Measurements from ENCODE around the gene SLC2A13.
"Not testable (repeated sequence)": the region's sequence is repeated elsewhere in the genome, so short reads cannot be mapped to it uniquely, and the experiment has no call there.

SLC2A13 gene

DNA sequence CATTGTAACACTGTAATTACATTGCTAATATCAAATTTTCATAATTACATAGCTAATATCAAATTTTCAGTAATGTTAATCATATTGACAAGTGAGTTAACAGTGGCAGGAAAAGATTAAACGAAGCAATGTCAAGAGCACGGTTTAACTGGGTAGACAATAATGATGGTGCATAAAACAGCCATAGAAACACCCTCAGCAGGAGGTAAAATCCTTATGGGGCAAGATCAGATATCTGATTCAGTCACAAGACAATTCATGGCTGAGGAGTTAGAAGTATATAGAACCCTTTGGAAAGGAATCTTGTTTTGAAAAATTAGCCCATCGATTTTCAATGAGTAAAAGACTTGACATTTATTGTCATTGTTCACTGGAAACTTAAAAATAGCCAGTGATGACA lies 190.6 kb downstream of the SLC2A13 start:
- Mint-ChIP-seq H3K27ac (no peak overlapping the region), H3K9me3 (peaks cover 2% of the 10 kb centered on the region), H3K27me3 (no peaks in the 10 kb centered on the region)

DNA sequence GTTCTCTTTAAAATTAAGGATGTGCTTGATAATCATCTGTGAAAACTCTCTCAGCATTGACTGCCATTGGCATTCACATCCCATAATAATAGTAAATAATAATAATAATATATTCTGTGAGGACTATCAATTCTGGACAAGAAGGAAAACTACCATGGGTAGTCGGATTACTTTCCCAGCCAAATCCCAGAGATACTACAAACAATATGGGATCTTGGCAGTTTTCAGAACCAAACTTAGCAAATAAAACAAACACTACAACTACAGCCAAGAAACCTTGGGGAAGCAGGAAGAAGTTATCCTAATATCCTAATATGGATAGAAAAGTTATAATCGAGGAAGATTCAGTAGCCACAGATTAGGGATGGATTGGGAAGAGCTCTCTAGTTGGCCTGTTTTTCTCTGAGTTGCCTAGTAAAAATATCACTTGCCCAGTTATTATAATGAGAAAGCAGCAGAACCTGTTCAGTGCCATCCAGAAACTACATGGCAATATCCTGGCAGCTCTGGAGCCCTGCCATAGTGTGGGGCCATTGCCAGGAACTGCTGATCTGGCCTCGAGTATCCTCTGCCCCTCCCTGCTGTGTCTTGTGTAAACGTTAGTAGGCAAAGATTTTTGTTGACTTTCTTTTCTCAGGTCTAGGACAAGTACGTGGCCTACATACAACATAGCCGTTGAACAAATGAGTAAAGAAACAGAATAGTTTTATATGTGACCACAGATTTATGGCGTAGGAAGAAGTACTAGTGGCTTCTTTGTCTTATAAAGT lies 193.5 kb downstream of the SLC2A13 start:
- Mint-ChIP-seq H3K4me3 (no peak overlapping the region), H3K4me1 (no peaks in the 10 kb centered on the region), H3K27me3 (no peaks in the 10 kb centered on the region), H3K36me3 (peaks cover 11% of the 10 kb centered on the region), H3K27ac (no peak overlapping the region), H3K9me3 (peaks cover 2% of the 10 kb centered on the region)
- no peak for ATAC-seq

More for the DNA sequence above, 190.6 kb downstream of the SLC2A13 start:
- Mint-ChIP-seq H3K4me1 (peaks cover 6% of the 10 kb centered on the region), H3K36me3 (peaks cover 16% of the 10 kb centered on the region), H3K4me3 (no peak overlapping the region)
- ATAC-seq, result no peak

DNA sequence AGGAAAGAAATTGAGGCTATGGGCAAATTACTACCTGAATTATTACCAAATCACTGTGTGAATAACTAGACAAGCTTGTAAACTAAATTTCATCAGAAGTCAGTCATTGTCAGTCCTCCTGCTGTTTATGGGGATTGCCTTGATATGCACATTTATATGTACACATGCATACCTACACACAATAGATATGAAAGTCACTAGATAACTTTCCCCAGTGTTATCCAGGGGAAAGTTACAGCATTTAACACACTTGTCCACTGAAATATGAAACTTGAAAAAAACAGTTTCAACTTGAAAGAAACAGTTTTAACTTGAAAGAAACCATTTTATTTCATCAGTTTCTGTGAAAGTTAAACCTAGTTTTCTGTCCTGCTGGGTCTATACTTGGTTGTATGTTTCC lies 199.6 kb downstream of the SLC2A13 start:
- no peak for ATAC-seq
- Mint-ChIP-seq H3K27ac (no peak overlapping the region), H3K4me3 (no peak overlapping the region), H3K27me3 (no peaks in the 10 kb centered on the region), H3K9me3 (no peaks in the 10 kb centered on the region), H3K36me3 (no peaks in the 10 kb centered on the region), H3K4me1 (no peaks in the 10 kb centered on the region)

DNA sequence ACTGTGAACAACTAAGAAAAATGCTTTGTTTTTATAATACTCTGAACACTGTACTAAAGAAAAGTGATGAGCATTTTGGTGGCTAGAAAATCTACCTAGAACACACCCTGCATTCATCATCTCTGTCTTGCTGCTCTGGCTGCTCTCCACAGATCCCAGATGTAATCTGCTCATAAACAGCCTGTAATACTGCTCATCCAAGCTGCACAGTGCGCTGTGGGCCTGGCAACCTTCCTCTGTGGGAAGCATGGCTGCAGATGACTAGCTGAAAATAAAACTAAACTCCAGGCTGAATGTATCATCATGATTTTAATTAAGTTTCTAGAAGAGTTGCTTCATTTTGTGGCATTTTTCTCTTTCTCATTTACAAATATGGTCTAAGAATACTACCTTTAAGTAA lies 200.7 kb downstream of the SLC2A13 start:
- Mint-ChIP-seq H3K27ac (no peak overlapping the region), H3K4me3 (no peak overlapping the region), H3K9me3 (no peaks in the 10 kb centered on the region), H3K36me3 (no peaks in the 10 kb centered on the region), H3K27me3 (no peaks in the 10 kb centered on the region), H3K4me1 (no peaks in the 10 kb centered on the region)
- no peak for ATAC-seq

DNA sequence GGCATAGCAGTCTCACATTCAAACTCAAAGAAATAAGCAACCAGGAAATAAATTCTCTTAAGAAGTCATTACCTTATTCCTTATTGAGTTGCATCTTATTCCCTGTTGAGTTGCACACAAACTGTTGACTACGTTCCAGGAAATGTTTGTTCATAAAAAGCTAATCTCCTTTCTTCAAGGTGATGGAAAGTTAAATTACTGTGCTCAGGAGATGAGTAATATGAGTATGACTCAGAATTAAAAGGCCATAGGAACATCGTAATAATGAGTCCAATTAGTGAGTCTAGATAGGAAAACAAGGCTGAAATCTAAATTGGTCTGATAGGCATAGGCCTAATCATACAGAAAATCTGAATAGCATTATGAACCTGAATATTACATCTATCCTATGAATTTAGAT lies 203.1 kb downstream of the SLC2A13 start:
- no peak for ATAC-seq
- no peaks in the 10 kb centered on the region for H3K9me3 Mint-ChIP-seq
- no peaks in the 10 kb centered on the region for H3K36me3 Mint-ChIP-seq
- H3K27ac Mint-ChIP-seq, result no peak overlapping the region
- H3K4me1 Mint-ChIP-seq, result no peaks in the 10 kb centered on the region
- H3K27me3 Mint-ChIP-seq, result no peaks in the 10 kb centered on the region
- no peak overlapping the region for H3K4me3 Mint-ChIP-seq

DNA sequence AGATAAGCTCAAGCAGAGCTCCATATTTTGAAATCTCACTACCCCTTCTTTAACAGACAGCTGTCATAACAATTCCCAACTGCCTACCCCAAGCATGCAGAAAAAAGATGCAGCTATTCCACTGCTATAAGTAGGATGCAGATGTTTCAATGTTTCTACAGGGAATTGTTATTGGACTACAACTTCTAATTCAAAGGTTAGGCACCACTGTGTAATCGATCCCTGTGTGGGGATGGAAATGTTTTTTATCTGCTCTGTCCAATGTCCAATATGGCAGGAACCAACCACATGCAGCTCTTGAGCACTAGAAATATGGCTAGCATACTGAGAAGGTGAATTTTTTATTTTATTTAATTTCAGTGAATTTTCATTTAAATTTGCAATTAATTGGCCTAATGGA lies 208.6 kb downstream of the SLC2A13 start:
- H3K27me3 Mint-ChIP-seq, result no peaks in the 10 kb centered on the region
- no peak for ATAC-seq

DNA sequence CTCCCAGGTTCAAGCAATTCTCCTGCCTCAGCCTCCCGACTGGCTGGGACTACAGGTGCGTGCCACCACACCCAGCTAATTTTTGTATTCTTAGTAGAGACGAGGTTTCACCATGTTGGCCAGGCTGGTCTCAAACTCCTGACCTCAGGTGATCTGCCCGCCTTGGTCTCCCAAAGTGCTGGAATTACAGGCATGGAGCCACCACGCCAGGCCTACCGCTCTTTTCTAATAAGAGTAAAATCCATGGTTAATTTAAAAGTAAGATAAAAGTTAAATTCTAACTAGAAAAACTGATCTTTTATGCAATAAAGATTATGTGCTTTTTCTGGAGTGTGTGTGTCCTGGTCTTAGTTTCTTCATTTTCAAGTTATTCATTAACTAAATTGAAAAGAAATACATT lies 212.5 kb downstream of the SLC2A13 start:
- H3K4me1 Mint-ChIP-seq, ATAC-seq, H3K27ac Mint-ChIP-seq, H3K27me3 Mint-ChIP-seq, H3K36me3 Mint-ChIP-seq, H3K9me3 Mint-ChIP-seq, H3K4me3 Mint-ChIP-seq: not testable (repeated sequence)

More for the DNA sequence above, 208.6 kb downstream of the SLC2A13 start:
- Mint-ChIP-seq H3K36me3 (no peaks in the 10 kb centered on the region), H3K4me1 (no peaks in the 10 kb centered on the region), H3K27ac (no peak overlapping the region), H3K4me3 (no peak overlapping the region), H3K9me3 (peaks cover 3% of the 10 kb centered on the region)

DNA sequence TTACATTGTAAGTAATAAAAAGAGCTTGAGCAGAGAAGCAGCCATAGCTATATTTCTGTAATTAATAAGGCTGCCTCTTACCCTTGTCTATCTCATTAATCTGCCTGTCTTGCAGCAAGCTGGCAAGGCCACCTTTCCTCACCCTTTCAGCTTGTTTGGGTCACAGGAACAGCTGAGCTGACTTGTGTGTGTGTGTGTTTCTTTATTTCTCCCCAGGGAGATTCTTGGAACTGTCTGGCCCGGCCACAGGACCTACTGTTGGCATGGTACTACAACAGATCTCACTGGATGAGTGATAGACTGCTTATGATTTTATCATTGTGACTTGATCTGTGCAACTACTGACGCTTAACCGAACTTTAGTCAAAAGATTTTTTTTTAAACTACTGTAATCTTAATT lies 213.7 kb downstream of the SLC2A13 start:
- no peak for ATAC-seq
- no peak overlapping the region for H3K4me3 Mint-ChIP-seq
- no peak overlapping the region for H3K27ac Mint-ChIP-seq
- H3K27me3 Mint-ChIP-seq, result no peaks in the 10 kb centered on the region
- no peaks in the 10 kb centered on the region for H3K36me3 Mint-ChIP-seq
- H3K4me1 Mint-ChIP-seq, result no peaks in the 10 kb centered on the region
- peaks cover 3% of the 10 kb centered on the region for H3K9me3 Mint-ChIP-seq

DNA sequence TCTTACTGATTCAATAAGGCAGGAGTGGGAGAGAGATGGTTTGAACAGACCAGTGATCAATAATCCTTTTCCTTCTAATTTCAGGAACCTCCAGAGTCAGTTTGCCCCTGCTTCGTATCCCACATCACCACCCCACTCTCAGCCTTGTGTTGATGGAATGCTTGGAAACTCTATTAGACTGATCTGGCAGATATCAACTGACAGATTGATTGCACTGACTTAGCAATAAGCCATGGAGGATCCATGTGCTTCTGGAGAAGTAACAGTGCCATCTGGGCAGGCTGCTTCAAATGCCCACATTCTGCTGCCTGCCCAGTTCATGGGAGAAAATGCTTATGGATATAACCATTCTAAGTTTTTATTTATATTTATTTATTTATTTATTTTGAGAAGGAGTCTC lies 218.0 kb downstream of the SLC2A13 start:
- Mint-ChIP-seq H3K4me1 (no peaks in the 10 kb centered on the region), H3K36me3 (no peaks in the 10 kb centered on the region), H3K27me3 (no peaks in the 10 kb centered on the region), H3K9me3 (no peaks in the 10 kb centered on the region), H3K4me3 (no peak overlapping the region), H3K27ac (no peak overlapping the region)
- no peak for ATAC-seq

DNA sequence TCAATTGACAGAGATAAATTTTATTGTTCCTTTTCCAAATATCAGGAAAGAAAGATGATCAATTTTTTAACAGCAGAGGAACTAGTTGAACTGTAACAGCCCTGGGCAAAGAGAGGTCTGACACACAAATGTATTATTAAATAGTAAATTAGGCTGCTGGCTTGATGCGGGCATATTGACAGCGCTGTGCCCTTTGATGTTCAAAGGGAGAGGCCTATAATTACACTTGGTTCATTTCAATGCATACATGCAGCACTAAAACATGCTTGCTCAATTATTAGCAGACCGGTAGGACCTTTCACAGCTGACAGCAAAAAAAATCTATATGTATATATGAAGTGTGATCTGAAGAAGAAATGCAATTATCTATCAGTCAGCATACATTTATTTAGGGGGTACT lies 219.8 kb downstream of the SLC2A13 start:
- no peak for ATAC-seq
- Mint-ChIP-seq H3K36me3 (peaks cover 9% of the 10 kb centered on the region), H3K4me1 (no peaks in the 10 kb centered on the region), H3K27me3 (no peaks in the 10 kb centered on the region), H3K9me3 (no peaks in the 10 kb centered on the region), H3K27ac (no peak overlapping the region), H3K4me3 (no peak overlapping the region)

DNA sequence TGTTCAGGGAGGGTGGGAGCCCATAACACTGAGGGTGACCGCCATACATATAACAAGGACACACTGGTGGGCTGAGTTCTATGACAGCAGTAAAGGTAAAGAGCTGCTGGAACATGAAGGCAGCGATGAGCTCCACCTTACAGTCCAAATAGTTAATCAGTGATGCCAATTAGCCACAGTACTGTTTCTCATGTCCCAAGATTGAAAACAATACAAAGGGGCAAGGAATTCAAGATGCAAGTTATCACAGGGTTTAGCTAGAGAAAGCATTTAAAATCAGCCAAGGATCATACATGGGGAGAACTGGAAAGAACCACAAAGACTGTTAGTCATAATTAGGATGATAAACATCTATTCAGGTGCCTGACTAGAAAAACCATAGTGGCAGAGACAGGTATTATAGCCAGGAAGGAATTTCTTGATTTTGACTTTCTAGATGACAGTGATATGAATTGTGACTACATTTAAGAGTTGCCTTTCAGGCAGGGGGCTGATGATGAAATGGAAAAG lies 221.2 kb downstream of the SLC2A13 start:
- Mint-ChIP-seq H3K9me3 (peaks cover 3% of the 10 kb centered on the region), H3K27ac (no peak overlapping the region), H3K4me3 (no peak overlapping the region), H3K27me3 (no peaks in the 10 kb centered on the region), H3K4me1 (no peaks in the 10 kb centered on the region), H3K36me3 (peaks cover 18% of the 10 kb centered on the region)
- no peak for ATAC-seq

DNA sequence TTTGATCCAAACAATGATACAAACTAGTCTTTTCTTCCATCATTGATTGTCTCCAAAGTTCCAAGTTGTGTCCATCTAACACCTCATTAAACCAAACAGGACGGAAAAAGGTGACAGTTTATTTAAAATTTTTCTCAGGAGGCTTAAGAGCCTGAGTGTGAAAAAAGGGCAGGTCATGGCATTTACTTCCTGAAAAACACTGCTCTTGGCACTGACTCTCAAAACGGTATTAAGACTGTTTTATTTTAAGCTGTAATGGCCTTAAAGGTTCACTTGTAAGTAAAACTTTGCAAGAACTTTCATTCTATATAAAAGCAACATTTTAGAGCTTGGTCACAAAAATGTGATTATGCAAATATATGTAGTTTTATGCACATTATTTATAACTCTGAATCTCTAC lies 222.5 kb downstream of the SLC2A13 start:
- Mint-ChIP-seq H3K36me3 (peaks cover 25% of the 10 kb centered on the region), H3K27ac (no peak overlapping the region), H3K27me3 (no peaks in the 10 kb centered on the region), H3K9me3 (peaks cover 4% of the 10 kb centered on the region), H3K4me1 (no peaks in the 10 kb centered on the region), H3K4me3 (no peak overlapping the region)
- ATAC-seq, result no peak

DNA sequence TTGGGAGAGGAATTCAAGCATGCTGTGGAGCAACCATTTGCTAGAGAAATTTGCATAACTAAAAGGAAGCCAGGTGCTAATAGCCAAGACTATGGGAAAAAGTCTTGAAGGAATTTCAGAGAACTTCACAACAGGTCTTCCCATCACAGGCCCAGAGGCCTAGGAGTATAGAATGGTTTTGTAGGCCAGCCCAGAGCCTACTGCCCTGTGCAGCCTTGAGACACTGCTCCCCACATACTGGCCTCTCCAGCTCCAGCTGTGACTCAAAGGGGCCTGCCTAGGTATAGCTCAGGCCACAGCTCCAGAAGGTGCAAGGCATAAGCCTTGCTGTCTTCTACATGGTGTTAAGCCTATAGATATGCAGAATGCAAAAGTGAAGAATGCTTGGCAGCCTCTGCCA lies 227.1 kb downstream of the SLC2A13 start:
- Mint-ChIP-seq H3K4me1 (no peaks in the 10 kb centered on the region), H3K27me3 (no peaks in the 10 kb centered on the region), H3K9me3 (peaks cover 9% of the 10 kb centered on the region), H3K4me3 (no peak overlapping the region), H3K36me3 (peaks cover 31% of the 10 kb centered on the region), H3K27ac (no peak overlapping the region)
- ATAC-seq, result no peak

DNA sequence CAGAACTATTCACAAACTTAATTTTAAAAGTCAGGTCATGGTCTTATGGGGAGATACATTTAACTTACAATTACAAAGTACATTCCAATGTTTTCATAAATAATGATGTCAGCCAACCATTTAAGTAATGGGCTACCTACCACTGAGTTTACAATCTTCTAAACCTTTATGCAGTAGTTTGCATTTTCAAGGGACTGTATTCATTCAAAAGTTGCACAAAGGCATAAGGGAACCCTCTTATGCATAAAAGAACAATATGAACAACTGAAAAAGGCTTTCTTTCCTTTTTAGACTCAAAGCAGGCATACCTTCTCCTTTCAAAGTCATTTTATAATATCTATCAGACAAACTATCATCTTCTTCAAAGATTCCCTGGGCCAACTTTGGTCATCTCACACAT lies 230.2 kb downstream of the SLC2A13 start:
- peaks cover 9% of the 10 kb centered on the region for H3K9me3 Mint-ChIP-seq

DNA sequence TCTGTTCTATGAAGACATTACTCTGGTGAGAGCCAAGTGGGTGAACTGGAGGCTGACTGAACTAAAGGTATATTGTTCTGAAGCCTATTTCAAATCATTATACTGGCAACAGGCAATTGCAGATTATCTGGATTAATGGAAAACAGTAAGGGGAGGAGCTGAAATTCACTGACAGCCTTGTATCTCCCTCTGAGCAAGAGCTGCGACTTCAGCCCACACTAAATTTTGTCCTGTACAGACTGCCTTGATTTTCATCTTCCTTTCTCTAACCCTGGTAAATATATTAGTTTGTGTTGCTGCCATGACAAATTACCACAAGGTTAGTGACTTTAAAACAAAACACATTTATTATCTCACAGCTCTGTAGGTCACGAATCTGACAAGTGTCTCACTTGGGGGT lies 231.1 kb downstream of the SLC2A13 start:
- Mint-ChIP-seq H3K4me3 (no peak overlapping the region), H3K27me3 (no peaks in the 10 kb centered on the region), H3K27ac (no peak overlapping the region), H3K9me3 (peaks cover 6% of the 10 kb centered on the region), H3K36me3 (peaks cover 14% of the 10 kb centered on the region), H3K4me1 (no peaks in the 10 kb centered on the region)
- no peak for ATAC-seq

More for the DNA sequence above, 230.2 kb downstream of the SLC2A13 start:
- no peak overlapping the region for H3K27ac Mint-ChIP-seq
- no peak overlapping the region for H3K4me3 Mint-ChIP-seq
- no peaks in the 10 kb centered on the region for H3K4me1 Mint-ChIP-seq
- ATAC-seq, result no peak
- H3K36me3 Mint-ChIP-seq, result peaks cover 21% of the 10 kb centered on the region
- no peaks in the 10 kb centered on the region for H3K27me3 Mint-ChIP-seq

DNA sequence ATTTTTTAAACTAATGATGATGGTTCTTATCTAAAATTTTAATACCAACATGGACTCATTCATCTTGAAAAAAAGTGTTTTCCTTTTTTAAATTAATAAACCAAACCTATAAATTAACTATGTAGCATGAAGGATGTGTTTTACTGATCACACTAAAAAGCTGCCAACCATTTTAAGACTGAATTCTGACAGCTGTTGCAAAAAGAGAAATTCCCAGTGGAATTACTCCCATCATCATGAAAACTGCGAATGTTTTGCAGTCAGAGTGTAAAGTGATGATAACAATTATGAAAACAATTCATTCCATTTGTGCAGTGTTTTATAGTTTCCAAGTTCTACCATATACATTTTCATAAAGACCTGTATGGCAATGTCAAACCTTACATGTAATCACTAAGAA lies 232.8 kb downstream of the SLC2A13 start:
- Mint-ChIP-seq H3K36me3 (peaks cover 3% of the 10 kb centered on the region), H3K27ac (no peak overlapping the region)

More for the DNA sequence above, 232.8 kb downstream of the SLC2A13 start:
- Mint-ChIP-seq H3K9me3 (peaks cover 2% of the 10 kb centered on the region), H3K4me1 (no peaks in the 10 kb centered on the region), H3K4me3 (no peak overlapping the region), H3K27me3 (no peaks in the 10 kb centered on the region)
- no peak for ATAC-seq

Measured in stimulated activated memory B cell treated with anti-CD40 and anti-IgM and Interleukin-4, amounts not matched to agents 10 μg/mL and 1 μg/mL and 100 μg/mL, for 72 hours (primary cell).